ENCODE measurements around the gene LRRC4. TPM values are rescaled to one million over a fixed set of nuclear protein-coding genes. Genes with fewer than 3 reads are reported as not detected.

Gene LRRC4
- polyA plus RNA-seq, 1 of the 3 experiments (the other 2 are of a cell fraction), result 0.44 TPM

- ChIA-PET POLR2A (no interaction called here), CTCF (interaction anchor here (0.8 to 7.6 kb wide), 5 partner anchors 9 to 195 kb away, joined by 3 to 63 read pairs (median 3); no protein-coding TSS in a partner anchor)
- no peaks in the 10 kb centered on the region for H3K9me2 ChIP-seq
- no peaks in the 10 kb centered on the region for H3F3A ChIP-seq (replicated peaks; ENCODE audit: insufficient read depth)
- peaks cover 6% of the 10 kb centered on the region; the same call in 1 of the 2 replicates for H3K79me2 ChIP-seq (ENCODE audit: insufficient read depth)
- WGBS (ENCODE audit: low lambda C conversion rate), result 98% methylated on average over 4 of the region's 4 CpGs
- TF ChIP-seq EZH2phosphoT487 (IDR thresholded peaks at IDR 0.05; ENCODE audit: borderline replicate concordance, low read depth) (no peak), GATA2 (CRISPR knock-in tag; IDR thresholded peaks at IDR 0.05) (no peak), NFIC (IDR thresholded peaks at IDR 0.05; ENCODE audit: borderline replicate concordance) (no peak), TAF1 (IDR thresholded peaks at IDR 0.05; ENCODE audit: borderline replicate concordance, low read depth, low read length) (no peak), ELF1 (IDR thresholded peaks at IDR 0.05) (no peak), REST (IDR thresholded peaks at IDR 0.05; ENCODE audit: low read depth, low read length) (no peak), GABPA (IDR thresholded peaks at IDR 0.05; ENCODE audit: low read depth) (no peak), RCOR1 (IDR thresholded peaks at IDR 0.05; ENCODE audit: low read length) (no peak), SIN3A (IDR thresholded peaks at IDR 0.05; ENCODE audit: borderline replicate concordance, low read depth, low read length) (no peak), CHD2 (IDR thresholded peaks at IDR 0.05; ENCODE audit: low read length, partially characterized antibody) (no peak), PBX3 (IDR thresholded peaks at IDR 0.05) (no peak), TEAD4 (IDR thresholded peaks at IDR 0.05; ENCODE audit: borderline replicate concordance, insufficient read depth) (no peak), JUND (IDR thresholded peaks at IDR 0.05) (no peak), MXI1 (IDR thresholded peaks at IDR 0.05; ENCODE audit: low read depth, low read length) (no peak), FOXJ3 (CRISPR knock-in tag; IDR thresholded peaks at IDR 0.05) (no peak)
- peaks cover 21% of the 10 kb centered on the region for H4K20me1 ChIP-seq (ENCODE audit: insufficient read depth)
- peaks cover 11 to 24% of the 10 kb centered on the region in 2 experiments for H3K36me3 ChIP-seq (replicated peaks in 1 of 2; ENCODE audit: control insufficient read depth in 1 of 2, insufficient read depth in 2 of 2, low read length in 1 of 2)
- no peak overlapping the region for H2AFZ ChIP-seq (ENCODE audit: low read depth)
- no peak overlapping the region for H3K27ac ChIP-seq (ENCODE audit: low read depth in 2 of 2, low read length in 1 of 2)
- H3K4me3 ChIP-seq (ENCODE audit: low read depth in 2 of 2, low read length in 1 of 2), result no peak overlapping the region
- H3K9me3 ChIP-seq, result no peaks in the 10 kb centered on the region
- no peak for DNase-seq
- H3K4me2 ChIP-seq, result no peak overlapping the region
- peaks cover 8 to 30% of the 10 kb centered on the region in 2 experiments; a peak in 3 of 4 replicates for H3K4me1 ChIP-seq (ENCODE audit: control insufficient read depth in 1 of 2, insufficient read depth in 2 of 2, low read depth in 1 of 2, low read length in 1 of 2)
- no peak overlapping the region for H3K9ac ChIP-seq
- H3K27me3 ChIP-seq (ENCODE audit: insufficient read depth), result no peaks in the 10 kb centered on the region
Measured at GRCh38 chr7:128014811-128015210, 16.4 kb downstream of the LRRC4 start.
